Activated CD4-positive, alpha-beta T cell treated with anti-CD3 and anti-CD28 coated beads, Interleukin-2, amount 50 U/mL, for 24 hours (primary cell): ENCODE measurements around the gene CC2D1B.

ENCODE experiments used
- DNase-seq, 2 donors: peaks; one replicate each; pipeline ENCODE4 v3.0.0-alpha.2; 2020; ENCODE audit warnings: low read depth in 1 of 2, low spot score in 1 of 2

The CC2D1B gene

GRCh38 chr1:52306227-52307006 lies 59.6 kb downstream of the CC2D1B start:
- no peak for DNase-seq

- no peak for DNase-seq
Measured at GRCh38 chr1:52305417-52306226, 60.4 kb downstream of the CC2D1B start.
